ENCODE results near the gene CELA3A. TPM values are rescaled to one million over a fixed set of nuclear protein-coding genes. Genes with fewer than 3 reads are reported as not detected.
"Not testable (repeated sequence)": the region's sequence is repeated elsewhere in the genome, so short reads cannot be mapped to it uniquely, and the experiment has no call there.

CELA3A gene
- total RNA-seq, 1 donor: not detected

GRCh38 chr1:21961799-21962198 is 39.7 kb upstream of the CELA3A start:
- no peak overlapping the region for H3K4me3 ChIP-seq (ENCODE audit: low read depth, low read length)
- DNase-seq (ENCODE audit: low read depth): no peak
- no peak for TF ChIP-seq CTCF (IDR thresholded peaks at IDR 0.05; ENCODE audit: insufficient read depth, low read depth, low read length)

DNA sequence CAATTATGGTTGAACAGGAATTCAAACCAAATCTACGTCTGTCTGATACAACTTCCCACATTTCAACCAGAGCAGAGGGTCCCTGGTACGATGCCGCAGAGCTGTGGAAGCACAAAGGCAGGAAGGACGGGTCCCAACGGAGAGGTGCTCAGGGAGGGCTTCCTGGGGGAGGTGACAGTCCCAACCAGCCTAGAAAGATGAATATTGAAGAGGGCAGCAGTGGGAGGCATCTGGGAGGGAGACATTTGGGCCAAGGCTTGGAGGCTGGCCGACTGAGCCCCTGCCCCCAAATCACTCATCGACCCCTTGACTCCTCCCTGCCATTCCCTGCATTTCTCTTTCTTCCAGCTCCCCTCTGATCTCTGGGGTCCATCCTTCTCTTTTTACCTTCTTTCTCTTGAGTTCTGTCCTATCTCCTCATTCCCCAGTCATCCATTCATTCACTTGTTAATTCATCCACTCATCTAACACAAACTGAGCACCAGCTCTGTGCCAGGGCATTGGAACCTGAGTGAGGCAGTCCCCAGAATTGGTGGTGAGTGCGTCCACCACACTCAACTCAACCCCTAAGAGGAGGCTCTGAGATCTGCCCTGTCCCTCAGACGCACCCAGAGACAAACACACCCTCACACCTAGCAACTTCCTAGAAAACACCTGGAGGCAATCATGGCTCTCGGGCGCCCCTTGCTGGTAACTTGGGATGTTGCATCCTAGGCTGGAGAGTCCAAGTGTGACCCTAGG is 37.8 kb upstream of the CELA3A start:
- peak; percentile 66 for DNase-seq (ENCODE audit: low read depth)
- H3K4me3 ChIP-seq (ENCODE audit: low read depth, low read length): no peak overlapping the region
- peak; percentile 96 for TF ChIP-seq CTCF (IDR thresholded peaks at IDR 0.05; ENCODE audit: insufficient read depth, low read depth, low read length)

DNA sequence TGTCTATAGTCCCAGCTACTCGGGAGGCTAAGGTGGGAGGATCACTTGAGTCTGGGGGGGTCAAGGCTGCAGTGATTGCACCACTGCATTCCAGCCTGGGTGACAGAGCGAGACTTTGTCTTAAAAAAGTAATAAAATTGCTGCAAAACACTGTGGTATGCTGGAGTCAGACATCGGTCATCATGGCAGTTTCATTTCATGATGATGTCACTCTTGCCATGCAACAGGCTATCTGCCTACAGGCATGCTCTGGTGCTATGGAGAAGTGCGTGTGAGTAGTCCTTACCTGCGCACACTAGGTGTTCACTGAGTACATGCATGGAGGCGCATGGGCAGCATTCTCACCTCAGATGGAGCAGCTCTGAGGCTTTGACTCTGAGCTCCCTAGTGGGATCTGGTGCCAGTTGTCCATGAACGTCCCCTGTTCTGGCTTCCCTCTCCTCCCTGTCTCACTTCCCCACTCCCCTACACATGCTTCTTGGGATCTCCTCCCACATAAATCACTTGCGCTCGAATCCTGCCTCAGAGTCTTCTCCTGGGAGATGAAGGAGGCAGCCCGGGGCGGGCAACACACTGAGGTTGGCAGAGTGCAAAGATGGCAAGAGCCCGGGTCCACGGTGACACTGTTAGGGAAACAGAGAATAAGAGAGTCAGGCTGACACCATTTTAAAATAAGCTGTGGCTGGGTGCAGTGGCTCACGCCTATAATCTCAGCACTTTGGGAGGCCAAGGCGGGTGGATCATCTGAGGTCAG is 35.0 kb upstream of the CELA3A start:
- DNase-seq (ENCODE audit: low read depth): peak; percentile 63
- no peak for TF ChIP-seq CTCF (IDR thresholded peaks at IDR 0.05; ENCODE audit: insufficient read depth, low read depth, low read length)
- H3K4me3 ChIP-seq (ENCODE audit: low read depth, low read length): no peak overlapping the region

GRCh38 chr1:21967216-21967615 is 34.2 kb upstream of the CELA3A start:
- H3K4me3 ChIP-seq (ENCODE audit: low read depth, low read length): not testable (repeated sequence)
- peak; percentile 19 for DNase-seq (ENCODE audit: low read depth)

- H3K4me3 ChIP-seq (ENCODE audit: low read depth, low read length); DNase-seq (ENCODE audit: low read depth): not testable (repeated sequence)
These were observed 32.4 kb upstream of the CELA3A start for GRCh38 chr1:21969066-21969465.

GRCh38 chr1:21970523-21970922 is 30.9 kb upstream of the CELA3A start:
- DNase-seq (ENCODE audit: low read depth); H3K4me3 ChIP-seq (ENCODE audit: low read depth, low read length): not testable (repeated sequence)

DNA sequence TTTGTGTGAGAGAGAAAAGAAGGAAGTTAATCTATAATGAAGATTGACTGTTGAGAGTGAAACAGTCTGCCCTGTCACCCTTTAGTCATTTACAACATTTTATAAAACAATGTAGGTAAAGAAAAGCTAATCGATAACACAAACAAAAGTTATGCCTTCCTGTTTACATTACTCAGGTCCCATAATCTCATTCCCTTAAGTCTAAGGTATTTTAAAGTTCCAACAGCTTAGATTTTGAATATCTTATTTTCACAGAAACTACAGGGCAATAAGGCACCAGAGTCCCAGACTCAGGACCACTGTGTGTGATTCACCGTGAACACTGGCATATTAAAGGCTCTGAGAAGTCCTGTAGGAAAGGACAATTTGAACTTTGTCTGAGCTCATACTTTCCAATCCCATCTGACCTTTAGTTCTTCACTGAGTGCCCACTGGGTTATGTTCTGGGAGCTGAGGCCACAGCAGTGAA is 28.4 kb upstream of the CELA3A start:
- H3K4me3 ChIP-seq (ENCODE audit: low read depth, low read length); DNase-seq (ENCODE audit: low read depth): not testable (repeated sequence)

GRCh38 chr1:21973948-21974347 is 27.5 kb upstream of the CELA3A start:
- not testable (repeated sequence) for H3K4me3 ChIP-seq (ENCODE audit: low read depth, low read length); DNase-seq (ENCODE audit: low read depth)

DNA sequence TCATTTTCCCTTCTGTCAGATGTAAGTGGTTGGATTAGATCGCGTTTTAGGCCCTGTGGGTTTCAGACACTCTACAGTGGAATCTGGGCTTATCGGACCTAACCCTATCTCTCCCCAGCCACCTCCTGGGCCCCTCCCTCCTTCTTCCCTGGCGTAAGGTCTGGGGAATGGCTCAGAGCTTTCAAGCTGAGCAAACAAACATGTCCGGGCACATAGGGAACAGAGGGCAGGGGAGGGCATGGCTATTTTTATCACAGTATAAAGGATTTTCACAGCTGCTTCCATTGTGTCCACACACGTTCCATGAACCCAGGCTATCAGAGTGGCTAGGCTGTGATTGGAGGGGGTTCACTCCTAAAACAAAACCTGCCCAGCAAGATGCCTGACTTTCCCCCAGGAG is 26.8 kb upstream of the CELA3A start:
- DNase-seq (ENCODE audit: low read depth); H3K4me3 ChIP-seq (ENCODE audit: low read depth, low read length): not testable (repeated sequence)

- DNase-seq (ENCODE audit: low read depth); H3K4me3 ChIP-seq (ENCODE audit: low read depth, low read length): not testable (repeated sequence)
These were observed 26.2 kb upstream of the CELA3A start for GRCh38 chr1:21975296-21975695.

GRCh38 chr1:21976703-21977239 is 24.7 kb upstream of the CELA3A start, which contains the start of gene CELA3B:
CELA3B (plus strand) TSS chr1:21977022; CDS start chr1:21977040, 18 bp downstream.
- H3K4me3 ChIP-seq (ENCODE audit: low read depth, low read length); DNase-seq (ENCODE audit: low read depth): not testable (repeated sequence)

DNA sequence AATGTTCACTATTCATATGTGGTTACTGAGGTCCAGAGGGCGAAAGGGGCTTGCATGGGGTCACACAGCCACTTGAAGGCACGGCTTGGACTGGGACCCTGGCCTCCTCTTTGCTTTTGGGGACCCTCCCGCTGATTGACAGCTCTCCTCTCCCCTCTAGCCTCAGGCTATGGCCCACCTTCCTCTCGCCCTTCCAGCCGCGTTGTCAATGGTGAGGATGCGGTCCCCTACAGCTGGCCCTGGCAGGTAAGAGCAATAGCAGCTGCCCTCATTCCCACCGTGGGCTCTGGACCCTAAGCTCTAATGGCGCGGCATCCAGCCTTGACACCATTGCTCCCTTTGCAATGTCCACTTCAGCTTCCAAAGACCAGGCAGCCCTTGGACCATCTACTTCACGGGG is 23.2 kb upstream of the CELA3A start:
- DNase-seq (ENCODE audit: low read depth); H3K4me3 ChIP-seq (ENCODE audit: low read depth, low read length): not testable (repeated sequence)

DNA sequence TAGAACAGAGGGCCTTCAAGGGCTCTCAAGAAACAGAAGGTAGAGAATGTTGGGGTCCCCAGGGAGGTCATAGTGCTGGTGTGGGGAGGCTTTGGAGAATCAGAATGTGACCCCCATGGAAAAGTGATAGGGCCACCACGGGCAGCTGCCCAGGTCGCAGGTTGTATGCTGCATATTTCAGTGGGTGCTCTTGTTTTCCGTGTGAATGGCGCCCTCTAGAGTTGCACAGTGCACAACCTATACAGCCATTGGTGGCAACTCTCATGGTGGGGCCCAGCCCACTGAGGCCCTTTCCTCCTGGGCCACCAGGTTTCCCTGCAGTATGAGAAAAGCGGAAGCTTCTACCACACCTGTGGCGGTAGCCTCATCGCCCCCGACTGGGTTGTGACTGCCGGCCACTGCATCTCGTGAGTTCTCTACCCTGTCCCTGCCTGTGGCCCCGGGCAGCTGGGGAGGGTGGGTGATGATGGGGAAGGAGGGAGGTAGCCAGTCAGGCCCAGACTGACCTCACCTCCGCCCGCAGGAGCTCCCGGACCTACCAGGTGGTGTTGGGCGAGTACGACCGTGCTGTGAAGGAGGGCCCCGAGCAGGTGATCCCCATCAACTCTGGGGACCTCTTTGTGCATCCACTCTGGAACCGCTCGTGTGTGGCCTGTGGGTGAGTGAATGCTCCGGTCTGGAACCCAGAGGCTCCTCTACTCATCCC is 20.8 kb upstream of the CELA3A start:
- H3K4me3 ChIP-seq (ENCODE audit: low read depth, low read length); DNase-seq (ENCODE audit: low read depth): not testable (repeated sequence)

GRCh38 chr1:21981253-21981652 is 20.2 kb upstream of the CELA3A start:
- H3K4me3 ChIP-seq (ENCODE audit: low read depth, low read length); DNase-seq (ENCODE audit: low read depth): not testable (repeated sequence)

Measured in fibroblast of villous mesenchyme (primary cell).